K562 (cell line): ENCODE results near the gene PNPLA2. TPM values are rescaled to one million over a fixed set of nuclear protein-coding genes. Genes with fewer than 3 reads are reported as not detected.

ENCODE experiments used
- ARID2 ChIP-seq: fragments of 450-650 bp; IDR thresholded peaks from 2 replicates; pipeline ENCODE4 v1.6.1; 2017; ENCODE audit warnings: antibody characterized with exemption, mild to moderate bottlenecking
- CEBPG ChIP-seq, 3 experiments: fragments of 200-800 bp in 1 of 3; sonication (Bioruptor generic) in 1 of 3; sonication (generic) in 1 of 3; formaldehyde crosslinking in 1 of 3; IDR thresholded peaks in 2 of 3; conservative IDR thresholded peaks in 1 of 3; 2 replicates each; pipeline versions ENCODE4 v1.6.1 to v1.8.0; 2016 to 2022; ENCODE audit warnings: missing compliant biosample characterization in 2 of 3, missing genetic modification characterization in 2 of 3, mild to moderate bottlenecking in 1 of 3, missing genetic modification reagents in 1 of 3
- E4F1 ChIP-seq: fragments of 250-450 bp; sonication (Bioruptor Pico); IDR thresholded peaks from 2 replicates; pipeline ENCODE4 v1.5.0; 2021; ENCODE audit warnings: mild to moderate bottlenecking, borderline replicate concordance
- GABPA ChIP-seq: fragments of 200-800 bp; sonication (Bioruptor generic); conservative IDR thresholded peaks from 2 replicates; pipeline ENCODE4 v1.6.1; 2016; ENCODE audit warnings: low read depth, missing genetic modification characterization, missing compliant biosample characterization
- HMGN3 ChIP-seq: IDR thresholded peaks from 2 replicates; pipeline ENCODE4 v1.6.1; 2011; ENCODE audit warnings: borderline replicate concordance, low read depth, mild to moderate bottlenecking, mixed read lengths, low read length; ENCODE audit not compliant: insufficient read length; ENCODE audit errors: extremely low read depth
- NCOA2 ChIP-seq, 2 experiments: fragments of 450-650 bp; IDR thresholded peaks; 2 replicates each; pipeline ENCODE4 v1.6.1; 2018; ENCODE audit warnings: mild to moderate bottlenecking in 2 of 2, moderate library complexity in 1 of 2; ENCODE audit not compliant: partially characterized antibody in 2 of 2
- PCBP1 ChIP-seq: fragments of 200-400 bp; formaldehyde crosslinking; IDR thresholded peaks from 2 replicates; pipeline ENCODE4 v1.6.1; 2018; ENCODE audit warnings: mild to moderate bottlenecking, low read depth, low read length; ENCODE audit not compliant: poor library complexity, severe bottlenecking
- RBFOX2 ChIP-seq: fragments of 200-400 bp; formaldehyde crosslinking; IDR thresholded peaks from 2 replicates; pipeline ENCODE4 v1.6.1; 2017; ENCODE audit warnings: low read depth, mild to moderate bottlenecking, low read length, moderate library complexity
- SNAPC5 ChIP-seq: fragments of 250-450 bp; sonication (Bioruptor Pico); IDR thresholded peaks from 2 replicates; pipeline ENCODE4 v1.8.0; 2021; ENCODE audit warnings: moderate library complexity, mild to moderate bottlenecking, inconsistent platforms
- ZBTB11 ChIP-seq, 3 experiments: fragments of 200-800 bp in 1 of 3; fragments of 250-450 bp in 1 of 3; fragments of 450-650 bp in 1 of 3; sonication (Bioruptor Pico) in 1 of 3; sonication (Bioruptor generic) in 1 of 3; formaldehyde crosslinking in 1 of 3; IDR thresholded peaks; 2 replicates each; pipeline versions ENCODE4 v1.6.1 to v1.8.0; 2016 to 2022; ENCODE audit warnings: mild to moderate bottlenecking in 2 of 3, missing genetic modification characterization in 2 of 3, missing compliant biosample characterization in 1 of 3, moderate library complexity in 1 of 3
- ZBTB8A ChIP-seq: fragments of 450-650 bp; IDR thresholded peaks from 2 replicates; pipeline ENCODE4 v1.6.1; 2018; ENCODE audit warnings: mild to moderate bottlenecking, moderate library complexity; ENCODE audit not compliant: partially characterized antibody
- ZFP91 ChIP-seq: sonication (generic); formaldehyde crosslinking; IDR thresholded peaks from 2 replicates; pipeline ENCODE4 v1.8.0; 2022; ENCODE audit warnings: mild to moderate bottlenecking, missing genetic modification reagents
- ZNF174 ChIP-seq: fragments of 250-450 bp; sonication (Bioruptor Pico); IDR thresholded peaks from 2 replicates; pipeline ENCODE4 v1.4.0; 2020; ENCODE audit warnings: mild to moderate bottlenecking
- ZNF655 ChIP-seq: fragments of 250-450 bp; sonication (Bioruptor Pico); IDR thresholded peaks from 2 replicates; pipeline ENCODE4 v1.5.0; 2021
- ZSCAN29 ChIP-seq: fragments of 450-650 bp; IDR thresholded peaks from 2 replicates; pipeline ENCODE4 v1.6.1; 2017
- polyA plus RNA-seq, 8 experiments: library from polyadenylated mRNA; depleted of rRNA in 4 of 8; stranded (reverse) in 5 of 8; unstranded in 3 of 8; fragments of >200 nt; fragmentation: Nextera tagmentation in 2 of 8; fragmentation: Illumina TruSeq in 1 of 8; extraction: Ambion mirVana in 2 of 8; extraction: Trizol in 1 of 8; gene quantifications; 2 replicates each; pipeline versions ENCODE4 v1.2.1 to v1.2.3, GENCODE V29; 2011 to 2014; ENCODE audit warnings: inconsistent platforms in 1 of 8, missing spikeins in 1 of 8
- total RNA-seq, 7 experiments: library from RNA; depleted of rRNA in 6 of 7; stranded (reverse); fragments of >200 nt in 6 of 7; fragmentation: Illumina TruSeq in 2 of 7; extraction: Trizol in 2 of 7; gene quantifications; 2 replicates each; pipeline versions ENCODE4 v1.2.1 to v1.2.3, GENCODE V29; 2011 to 2021; ENCODE audit warnings: low replicate concordance in 1 of 7

PNPLA2 gene
- total and polyA plus RNA-seq, 9 of the 15 experiments (the other 6 are each of a cell fraction or from before 2014, with no cell fraction given) = 0.39 to 87.1 (median 8.4) TPM

- no peak for TF ChIP-seq CEBPG (CRISPR knock-in tag; IDR thresholded peaks at IDR 0.05)
- no peak for TF ChIP-seq CEBPG (tag; conservative IDR thresholded peaks at IDR 0.05 in 1 of 2, IDR thresholded peaks at IDR 0.05 in 1 of 2)
- no peak for TF ChIP-seq SNAPC5 (CRISPR knock-in tag)
- no peak for TF ChIP-seq ZSCAN29
- TF ChIP-seq ZBTB11 (CRISPR knock-in tag; IDR thresholded peaks at IDR 0.05) = peak in 1 of 3 experiments; percentile 44; a peak in 2 of 6 replicates
- TF ChIP-seq PCBP1 = peak; percentile 65
- TF ChIP-seq NCOA2 (IDR thresholded peaks at IDR 0.05; ENCODE audit: partially characterized antibody in 2 of 2) = no peak
- TF ChIP-seq HMGN3 = peak; percentile 35
- TF ChIP-seq ZFP91 (CRISPR knock-in tag) = 0 out of 2 replicates have a peak, but pooled peaks have one; percentile 31
- no peak for TF ChIP-seq ARID2
- peak; percentile 66 for TF ChIP-seq RBFOX2
- peak; percentile 83 for TF ChIP-seq GABPA
- no peak for TF ChIP-seq E4F1 (CRISPR knock-in tag)
- TF ChIP-seq ZNF174 (CRISPR knock-in tag) = no peak
- TF ChIP-seq ZNF655 (CRISPR knock-in tag) = no peak
- TF ChIP-seq ZBTB8A = no peak
Observed at GRCh38 chr11:819943-820649, 1.4 kb downstream of the PNPLA2 start (continued).
